A549 treated with ZK216348 at 1 μM for 4 hours (cell line): ENCODE results near the gene EIF5AL1. TPM values are rescaled to one million over a fixed set of nuclear protein-coding genes. Genes with fewer than 3 reads are reported as not detected.

Experiments used
- total RNA-seq: library from RNA; stranded (reverse); fragments of 200-300 nt; extraction: Qiagen RNA extraction; gene quantifications from 5 replicates; pipeline ENCODE4 v1.2.3, GENCODE V29; 2022; ENCODE audit warnings: low read depth

The EIF5AL1 gene
- total RNA-seq = 1.9 to 8.3 TPM (median 2.2 TPM) in 5 replicates

DNA sequence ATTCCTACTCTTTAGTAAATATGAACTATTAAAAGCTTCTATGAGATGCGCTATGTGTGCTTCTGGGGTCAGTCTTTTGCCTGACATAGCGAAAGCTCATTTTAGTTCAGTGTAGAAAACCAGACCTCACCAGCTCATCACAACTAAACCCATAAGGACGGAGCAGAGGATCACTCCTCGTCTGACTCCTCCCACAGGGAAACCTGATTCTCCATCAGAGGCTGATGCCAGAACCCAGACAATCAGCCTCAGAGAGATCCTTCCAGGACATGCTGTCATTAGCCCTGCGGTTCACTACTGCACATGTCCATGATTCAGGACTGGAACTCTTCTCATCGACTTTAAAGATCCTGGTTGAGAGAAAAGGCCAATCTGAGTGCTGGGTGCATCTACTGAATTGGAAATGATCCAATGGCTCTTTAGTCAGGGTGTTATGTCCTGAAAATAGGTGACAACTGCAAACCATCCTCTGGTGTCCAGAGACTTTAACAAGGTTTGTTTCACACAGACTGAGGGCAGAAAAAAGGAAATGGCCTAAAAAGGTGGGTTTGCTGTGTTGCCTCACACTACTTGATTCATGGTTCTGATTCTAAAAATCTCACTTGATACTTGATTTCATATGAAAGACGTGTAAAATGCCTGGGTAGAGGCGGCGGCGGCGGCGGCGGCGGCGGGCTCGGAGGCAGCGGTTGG is at the start of gene EIF5AL1:
Gene EIF5AL1, plus strand, starts transcription at position 643 of the 693 bp plus-strand sequence. CDS start 117 bp downstream, outside the sequence.

DNA sequence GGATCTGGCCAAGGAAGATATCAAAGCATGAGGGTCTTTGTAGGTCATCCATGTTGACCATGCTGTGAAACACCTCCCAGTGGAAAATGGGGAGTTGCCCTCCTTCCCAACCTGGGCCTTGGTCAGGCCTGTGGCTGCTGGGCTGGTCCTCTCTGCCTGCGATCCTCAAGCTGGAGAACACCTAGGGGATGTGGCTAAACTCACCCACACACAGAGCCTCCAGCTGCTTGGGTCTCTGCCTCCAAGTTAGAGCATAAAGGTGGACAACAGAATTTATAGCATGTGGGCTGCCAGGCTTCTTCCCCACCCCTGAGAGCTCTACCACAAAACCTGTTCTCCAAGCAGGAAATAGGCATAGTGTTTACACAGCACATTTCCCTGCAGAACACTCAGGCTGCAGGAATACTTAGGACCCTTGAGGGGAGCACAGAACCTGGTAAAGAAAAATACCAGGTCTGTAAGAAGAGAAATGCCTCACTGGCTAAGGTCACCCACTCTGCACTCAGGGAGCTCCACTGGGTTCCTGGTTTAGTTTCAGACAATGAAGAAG is 47.9 kb downstream of the EIF5AL1 start, which contains the start of gene SFTPA2:
Gene SFTPA2, minus strand, starts transcription at position 248 of the 550 bp plus-strand sequence. CDS start 924 bp downstream, outside the sequence.

Other genes starting within 250 kb of the EIF5AL1 start
- 125 to 189 TPM (median 143 TPM) in 5 replicates for gene PPIF, start 165.1 kb upstream of the EIF5AL1 start, total RNA-seq
- 2.5 to 4.7 TPM (median 4.0 TPM) in 5 replicates for gene ZCCHC24, start 66.9 kb upstream of the EIF5AL1 start, total RNA-seq
- gene SFTPA2, start 47.9 kb downstream of the EIF5AL1 start, total RNA-seq = not detected in 5 replicates
- gene SFTPA1, start 98.4 kb downstream of the EIF5AL1 start, total RNA-seq = not detected in 5 replicates
- 0.37 to 0.55 TPM (median 0.52 TPM) in 4 of 5 replicates, not detected in the other for gene NUTM2B, start 190.7 kb downstream of the EIF5AL1 start, total RNA-seq